Measurements from ENCODE around the gene TACC3. TPM values are rescaled to one million over a fixed set of nuclear protein-coding genes. Genes with fewer than 3 reads are reported as not detected.

TACC3 gene
- total RNA-seq, 1 donor from 2014 or later = 15.0 TPM

GRCh38 chr4:1785592-1785991, 64.3 kb downstream of the TACC3 start:
- Histone ChIP-seq H3K79me2 (ENCODE audit: insufficient read depth, low read length) (no peaks in the 10 kb centered on the region), H3K27ac (ENCODE audit: low read depth, low read length) (no peak overlapping the region), H3K36me3 (ENCODE audit: insufficient read depth, low read length) (no peaks in the 10 kb centered on the region), H3K27me3 (ENCODE audit: insufficient read depth, low read length) (no peaks in the 10 kb centered on the region), H2AFZ (ENCODE audit: low read depth, low read length) (no peak overlapping the region), H3K4me3 (ENCODE audit: insufficient read depth, low read depth, low read length) (no peak overlapping the region), H3K4me1 (ENCODE audit: insufficient read depth, low read length) (no peaks in the 10 kb centered on the region), H3K9me3 (ENCODE audit: insufficient read depth, low read depth, low read length) (no peaks in the 10 kb centered on the region), H4K20me1 (ENCODE audit: insufficient read depth, low read length) (no peaks in the 10 kb centered on the region), H3K9ac (ENCODE audit: low read length) (no peak overlapping the region), H3K4me2 (ENCODE audit: low read length) (no peak overlapping the region)
- Mint-ChIP-seq H3K4me3 (ENCODE audit: unreplicated experiment) (no peak overlapping the region), H3K36me3 (ENCODE audit: low read depth, unreplicated experiment) (no peaks in the 10 kb centered on the region), H3K4me1 (ENCODE audit: low read depth, unreplicated experiment) (no peaks in the 10 kb centered on the region), H3K27ac (ENCODE audit: unreplicated experiment) (no peak overlapping the region), H3K9me3 (ENCODE audit: unreplicated experiment) (no peaks in the 10 kb centered on the region), H3K27me3 (ENCODE audit: low read depth, unreplicated experiment) (peaks cover 8% of the 10 kb centered on the region)
- FAIRE-seq (no peak), DNase-seq (ENCODE audit: low read depth) (no peak)
- TF ChIP-seq EZH2 (IDR thresholded peaks at IDR 0.05; ENCODE audit: insufficient read depth, low read length) = no peak
- TF ChIP-seq, protein P1, sequence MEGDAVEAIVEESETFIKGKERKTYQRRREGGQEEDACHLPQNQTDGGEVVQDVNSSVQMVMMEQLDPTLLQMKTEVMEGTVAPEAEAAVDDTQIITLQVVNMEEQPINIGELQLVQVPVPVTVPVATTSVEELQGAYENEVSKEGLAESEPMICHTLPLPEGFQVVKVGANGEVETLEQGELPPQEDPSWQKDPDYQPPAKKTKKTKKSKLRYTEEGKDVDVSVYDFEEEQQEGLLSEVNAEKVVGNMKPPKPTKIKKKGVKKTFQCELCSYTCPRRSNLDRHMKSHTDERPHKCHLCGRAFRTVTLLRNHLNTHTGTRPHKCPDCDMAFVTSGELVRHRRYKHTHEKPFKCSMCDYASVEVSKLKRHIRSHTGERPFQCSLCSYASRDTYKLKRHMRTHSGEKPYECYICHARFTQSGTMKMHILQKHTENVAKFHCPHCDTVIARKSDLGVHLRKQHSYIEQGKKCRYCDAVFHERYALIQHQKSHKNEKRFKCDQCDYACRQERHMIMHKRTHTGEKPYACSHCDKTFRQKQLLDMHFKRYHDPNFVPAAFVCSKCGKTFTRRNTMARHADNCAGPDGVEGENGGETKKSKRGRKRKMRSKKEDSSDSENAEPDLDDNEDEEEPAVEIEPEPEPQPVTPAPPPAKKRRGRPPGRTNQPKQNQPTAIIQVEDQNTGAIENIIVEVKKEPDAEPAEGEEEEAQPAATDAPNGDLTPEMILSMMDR (IDR thresholded peaks at IDR 0.05; ENCODE audit: insufficient read depth, low read depth, low read length) = no peak

DNA sequence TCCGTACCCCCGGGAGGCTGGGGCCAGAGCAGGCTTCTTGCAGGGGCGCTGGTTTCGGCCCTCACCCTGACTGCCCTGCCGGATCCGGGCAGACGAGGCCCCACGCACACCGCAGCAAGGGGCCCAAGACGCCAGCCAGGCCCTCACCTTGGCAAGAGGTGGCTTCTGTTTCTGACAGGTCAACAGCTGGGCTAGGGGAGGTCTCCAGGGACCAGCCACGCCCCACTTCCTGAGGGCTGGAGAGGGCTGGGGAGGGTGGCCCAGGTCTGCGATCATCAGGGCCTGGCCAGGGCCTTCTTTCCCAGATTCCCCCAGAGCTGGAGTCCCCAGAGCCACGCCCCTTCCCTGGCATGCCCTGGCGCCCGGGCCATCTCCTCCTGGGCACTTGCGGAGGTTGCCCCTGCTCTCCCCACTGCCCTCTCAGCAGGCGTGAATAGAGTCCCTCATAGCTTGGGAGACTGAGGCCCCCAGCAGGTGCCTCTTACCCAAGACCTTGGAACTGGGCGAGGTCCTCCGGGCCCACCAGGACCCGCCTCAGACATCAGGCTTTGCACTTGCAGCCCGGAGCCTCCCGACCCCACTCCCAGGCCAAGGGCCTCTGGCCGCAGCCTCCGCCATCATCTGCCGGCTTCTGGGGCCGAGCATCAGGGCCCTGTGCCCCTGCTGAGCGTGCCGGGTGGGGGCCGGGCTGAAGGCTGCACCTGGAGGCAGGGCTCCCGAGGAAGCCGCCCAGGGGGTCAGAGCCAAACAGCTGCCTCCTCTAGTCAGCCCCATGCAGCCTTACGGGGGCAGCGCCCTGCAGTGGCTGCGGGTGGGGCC, 65.4 kb downstream of the TACC3 start:
- Histone ChIP-seq H3K27me3 (ENCODE audit: insufficient read depth, low read length) (peaks cover 2% of the 10 kb centered on the region), H3K4me3 (ENCODE audit: insufficient read depth, low read depth, low read length) (no peak overlapping the region), H4K20me1 (ENCODE audit: insufficient read depth, low read length) (peaks cover 6% of the 10 kb centered on the region), H2AFZ (ENCODE audit: low read depth, low read length) (no peak overlapping the region), H3K4me2 (ENCODE audit: low read length) (no peak overlapping the region), H3K27ac (ENCODE audit: low read depth, low read length) (no peak overlapping the region), H3K36me3 (ENCODE audit: insufficient read depth, low read length) (no peaks in the 10 kb centered on the region), H3K9ac (ENCODE audit: low read length) (no peak overlapping the region), H3K9me3 (ENCODE audit: insufficient read depth, low read depth, low read length) (no peaks in the 10 kb centered on the region), H3K79me2 (ENCODE audit: insufficient read depth, low read length) (no peaks in the 10 kb centered on the region), H3K4me1 (ENCODE audit: insufficient read depth, low read length) (no peaks in the 10 kb centered on the region)
- no peak overlapping the region for H3K4me3 Mint-ChIP-seq (ENCODE audit: unreplicated experiment)
- H3K27me3 Mint-ChIP-seq (ENCODE audit: low read depth, unreplicated experiment) = peaks cover 14% of the 10 kb centered on the region
- no peak for TF ChIP-seq EZH2 (IDR thresholded peaks at IDR 0.05; ENCODE audit: insufficient read depth, low read length)
- TF ChIP-seq, protein P1 (IDR thresholded peaks at IDR 0.05; ENCODE audit: insufficient read depth, low read depth, low read length) = no peak
- no peaks in the 10 kb centered on the region for H3K4me1 Mint-ChIP-seq (ENCODE audit: low read depth, unreplicated experiment)
- FAIRE-seq (no peak), DNase-seq (ENCODE audit: low read depth) (no peak)
- no peaks in the 10 kb centered on the region for H3K36me3 Mint-ChIP-seq (ENCODE audit: low read depth, unreplicated experiment)
- no peak overlapping the region for H3K27ac Mint-ChIP-seq (ENCODE audit: unreplicated experiment)
- no peaks in the 10 kb centered on the region for H3K9me3 Mint-ChIP-seq (ENCODE audit: unreplicated experiment)

All from astrocyte (in vitro differentiated cells and primary cell).